T1000 (cell line): ENCODE measurements around the gene AP4B1.
"Not testable (repeated sequence)": the region's sequence is repeated elsewhere in the genome, so short reads cannot be mapped to it uniquely, and the experiment has no call there.

ENCODE experiments used
- DNase-seq: peaks from one replicate; lab custom pipeline; 2025; ENCODE audit warnings: mixed read lengths; lab: John Stamatoyannopoulos, UW

Gene AP4B1

GRCh38 chr1:113858418-113858817 is 46.2 kb downstream of the AP4B1 start:
- DNase-seq: no peak

GRCh38 chr1:113857776-113858175 is 46.8 kb downstream of the AP4B1 start:
- no peak for DNase-seq

GRCh38 chr1:113856401-113856790 is 48.2 kb downstream of the AP4B1 start:
- no peak for DNase-seq

DNA sequence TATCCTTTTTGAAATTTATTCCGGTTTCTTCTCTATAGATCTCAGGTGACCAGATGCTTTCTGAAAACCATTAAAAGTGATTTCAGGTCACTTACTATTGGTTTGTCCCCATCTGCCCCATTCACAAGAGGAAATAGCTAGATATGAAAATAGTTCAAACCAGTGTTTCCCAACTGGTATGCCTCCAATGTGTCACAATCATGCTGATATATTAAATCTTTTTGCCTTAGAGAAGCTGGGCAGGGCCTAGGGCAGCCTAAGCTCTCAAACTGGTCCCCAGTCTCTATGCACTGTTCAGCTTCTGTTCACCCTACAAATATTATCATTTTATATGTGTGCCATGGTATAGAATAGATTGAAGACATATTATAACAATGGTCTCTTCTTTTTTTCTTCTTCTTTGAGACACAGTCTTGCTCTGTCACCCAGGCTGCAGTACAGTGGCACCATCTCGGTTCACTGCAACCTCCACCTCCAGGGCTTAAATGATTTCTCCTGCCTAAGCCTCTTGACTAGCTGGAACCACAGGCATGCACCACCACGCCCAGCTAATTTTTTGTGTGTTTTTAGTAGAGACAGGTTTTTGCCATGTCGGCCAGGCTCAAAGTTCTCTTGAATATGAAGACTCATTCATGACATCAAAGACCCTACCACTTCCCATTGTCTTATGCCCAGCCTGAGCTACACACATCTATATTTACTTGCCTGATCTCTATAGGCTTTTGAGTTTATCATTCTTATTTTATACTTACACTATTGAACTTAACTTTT is 48.8 kb downstream of the AP4B1 start:
- DNase-seq: no peak

GRCh38 chr1:113854234-113854633 is 50.4 kb downstream of the AP4B1 start:
- no peak for DNase-seq

DNA sequence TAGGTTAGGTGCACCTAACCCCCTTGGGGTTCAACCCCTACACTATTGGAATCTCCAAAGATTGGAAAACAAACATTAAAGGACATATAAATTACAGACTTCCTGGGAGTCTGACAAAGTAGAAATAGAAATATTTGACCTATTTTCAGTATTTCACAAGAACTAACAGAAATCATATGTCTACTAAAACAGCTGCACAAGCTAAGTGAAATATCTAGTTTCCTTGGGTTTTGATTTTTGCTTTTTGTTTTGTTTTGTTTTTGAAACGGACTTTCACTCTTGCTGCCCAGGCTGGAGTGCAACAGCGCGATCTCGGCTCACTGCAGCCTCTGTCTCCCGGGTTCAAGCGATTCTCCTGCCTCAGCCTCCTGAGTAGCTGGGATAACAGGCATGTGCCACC is 51.9 kb downstream of the AP4B1 start:
- not testable (repeated sequence) for DNase-seq

GRCh38 chr1:113850127-113850796 is 54.3 kb downstream of the AP4B1 start:
- no peak for DNase-seq

- DNase-seq: no peak
These were observed 55.5 kb downstream of the AP4B1 start for GRCh38 chr1:113849072-113849471.

- DNase-seq: no peak
These were observed 58.1 kb downstream of the AP4B1 start for GRCh38 chr1:113846391-113847035.
